ENCODE results near the gene PGGHG.
"Not testable (repeated sequence)": the region's sequence is repeated elsewhere in the genome, so short reads cannot be mapped to it uniquely, and the experiment has no call there.

Gene PGGHG

DNA sequence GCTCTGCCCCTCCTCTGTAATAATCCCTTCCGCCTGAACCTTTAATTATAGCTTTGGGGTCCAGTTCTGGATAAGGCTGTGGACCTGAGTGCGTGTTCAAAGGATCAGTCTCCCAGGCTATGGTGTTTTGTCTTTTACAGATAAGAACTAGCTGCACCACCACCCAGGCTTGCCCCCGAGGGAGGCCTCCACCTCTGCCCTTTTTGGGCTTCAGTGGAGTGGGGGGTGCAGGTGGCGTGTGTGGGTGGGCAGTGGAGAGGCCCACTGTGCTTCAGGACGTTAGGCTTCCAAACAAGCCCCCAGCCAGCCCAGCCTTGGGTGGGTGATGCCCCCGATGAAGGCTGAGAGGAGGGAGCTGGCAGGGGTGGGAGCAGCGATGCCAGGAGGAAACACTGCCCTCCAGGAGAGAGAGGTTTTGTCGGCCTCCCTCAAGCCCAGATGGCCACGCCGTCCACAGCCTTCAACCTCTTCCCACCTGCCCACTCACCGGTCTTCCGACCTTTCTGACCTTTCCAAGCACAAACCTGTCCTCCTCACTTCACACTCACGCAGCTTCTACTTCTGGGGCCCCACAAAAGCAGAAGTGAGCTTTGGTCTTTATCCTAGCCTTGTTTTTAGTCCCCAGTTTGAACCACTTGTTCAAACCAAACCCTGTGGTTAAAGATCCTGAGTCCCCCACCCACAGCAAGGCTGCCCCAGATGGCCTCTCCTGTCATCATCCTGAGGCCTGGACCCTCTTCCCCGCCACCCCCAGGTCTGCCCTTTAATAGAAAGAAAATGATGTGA, 31.8 kb upstream of the PGGHG start:
- Histone ChIP-seq H3K4me3 (ENCODE audit: low read length) (no peak overlapping the region), H3K36me3 (ENCODE audit: insufficient read depth, low read length) (peaks cover 19% of the 10 kb centered on the region), H3K27me3 (ENCODE audit: insufficient read depth, low read length) (no peaks in the 10 kb centered on the region), H2AFZ (ENCODE audit: low read depth, low read length) (no peak overlapping the region), H3K9me3 (ENCODE audit: low read length) (peaks cover 6% of the 10 kb centered on the region), H3K4me1 (ENCODE audit: insufficient read depth, low read length) (no peaks in the 10 kb centered on the region)

DNA sequence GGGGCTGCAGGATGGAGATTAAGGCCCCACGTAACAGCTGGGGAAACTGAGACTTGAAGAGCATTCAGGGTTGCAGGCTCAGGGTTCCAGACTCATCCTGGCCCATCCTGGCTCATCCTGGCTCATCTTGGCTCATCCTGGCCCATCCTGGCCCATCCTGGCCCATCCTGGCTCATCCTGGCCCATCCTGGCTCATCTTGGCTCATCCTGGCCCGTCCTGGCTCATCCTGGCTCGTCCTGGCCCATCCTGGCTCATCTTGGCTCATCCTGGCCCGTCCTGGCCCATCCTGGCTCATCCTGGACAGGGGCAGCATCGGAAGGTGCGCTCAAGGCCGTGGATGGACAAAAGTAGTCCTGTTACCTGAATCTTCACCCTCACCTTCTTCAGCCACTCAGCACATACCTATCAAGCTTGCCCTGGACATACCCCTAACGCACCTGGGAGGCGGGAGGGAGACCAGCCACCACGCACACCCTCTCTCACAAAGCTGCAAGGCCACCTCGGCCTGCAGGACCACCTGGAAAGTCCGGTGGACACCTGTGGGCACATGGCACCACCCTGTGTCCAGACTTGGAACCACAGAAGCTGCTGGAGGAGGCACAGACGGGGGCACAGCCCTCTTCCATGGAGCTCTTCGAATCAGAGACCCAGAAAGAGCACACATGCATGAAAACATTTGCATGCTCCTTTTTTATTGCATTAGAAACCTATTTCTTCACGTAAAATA, 31.0 kb upstream of the PGGHG start:
- Histone ChIP-seq H3K36me3 (ENCODE audit: insufficient read depth, low read length) (peaks cover 11% of the 10 kb centered on the region), H2AFZ (ENCODE audit: low read depth, low read length) (no peak overlapping the region), H3K9me3 (ENCODE audit: low read length) (peaks cover 6% of the 10 kb centered on the region), H3K4me1 (ENCODE audit: insufficient read depth, low read length) (no peaks in the 10 kb centered on the region), H3K4me3 (ENCODE audit: low read length) (no peak overlapping the region), H3K27me3 (ENCODE audit: insufficient read depth, low read length) (no peaks in the 10 kb centered on the region)

DNA sequence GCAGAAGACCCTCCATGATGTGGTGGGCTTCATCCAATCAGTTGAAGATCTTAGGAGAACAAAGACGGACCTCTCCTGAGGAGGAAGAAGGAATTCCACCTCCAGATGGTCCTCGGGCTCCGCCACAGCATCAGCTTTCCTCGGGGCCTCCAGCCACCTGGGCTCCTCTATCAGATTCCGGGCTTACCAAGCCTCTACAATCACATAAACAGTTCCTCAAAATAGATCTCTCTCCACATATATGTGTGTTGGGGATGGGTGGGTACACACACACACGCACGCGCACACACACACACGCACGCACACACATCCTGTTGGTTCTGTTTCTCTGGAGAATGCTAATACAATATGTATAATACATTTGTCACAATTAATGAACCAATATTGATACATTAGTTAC, 29.5 kb upstream of the PGGHG start:
- no peaks in the 10 kb centered on the region for H3K27me3 ChIP-seq (ENCODE audit: insufficient read depth, low read length)
- no peak overlapping the region for H2AFZ ChIP-seq (ENCODE audit: low read depth, low read length)
- peaks cover 6% of the 10 kb centered on the region for H3K9me3 ChIP-seq (ENCODE audit: low read length)
- no peaks in the 10 kb centered on the region for H3K4me1 ChIP-seq (ENCODE audit: insufficient read depth, low read length)
- no peaks in the 10 kb centered on the region for H3K36me3 ChIP-seq (ENCODE audit: insufficient read depth, low read length)
- no peak overlapping the region for H3K4me3 ChIP-seq (ENCODE audit: low read length)

DNA sequence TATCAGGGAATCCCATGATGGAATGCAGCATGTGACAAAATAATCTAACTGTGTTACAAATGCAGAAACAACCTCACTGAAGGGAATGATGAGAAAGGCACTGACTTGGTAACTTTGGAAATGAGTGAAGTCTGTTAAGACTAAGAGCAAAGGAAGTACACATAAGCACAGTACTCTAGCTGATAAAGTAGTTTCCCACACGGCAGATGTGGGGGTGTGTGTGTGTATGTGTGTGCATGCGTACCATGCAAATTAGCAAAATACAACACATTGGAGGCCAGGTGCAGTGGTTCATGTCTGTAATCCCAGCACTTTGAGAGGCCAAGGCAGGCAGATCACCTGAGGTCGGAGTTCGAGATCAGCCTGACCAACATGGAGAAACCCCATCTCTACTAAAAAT, 27.3 kb upstream of the PGGHG start:
- Histone ChIP-seq H3K36me3 (ENCODE audit: insufficient read depth, low read length) (no peaks in the 10 kb centered on the region), H3K4me1 (ENCODE audit: insufficient read depth, low read length) (no peaks in the 10 kb centered on the region), H3K9me3 (ENCODE audit: low read length) (peaks cover 6% of the 10 kb centered on the region), H3K4me3 (ENCODE audit: low read length) (no peak overlapping the region), H2AFZ (ENCODE audit: low read depth, low read length) (no peak overlapping the region), H3K27me3 (ENCODE audit: insufficient read depth, low read length) (no peaks in the 10 kb centered on the region)

DNA sequence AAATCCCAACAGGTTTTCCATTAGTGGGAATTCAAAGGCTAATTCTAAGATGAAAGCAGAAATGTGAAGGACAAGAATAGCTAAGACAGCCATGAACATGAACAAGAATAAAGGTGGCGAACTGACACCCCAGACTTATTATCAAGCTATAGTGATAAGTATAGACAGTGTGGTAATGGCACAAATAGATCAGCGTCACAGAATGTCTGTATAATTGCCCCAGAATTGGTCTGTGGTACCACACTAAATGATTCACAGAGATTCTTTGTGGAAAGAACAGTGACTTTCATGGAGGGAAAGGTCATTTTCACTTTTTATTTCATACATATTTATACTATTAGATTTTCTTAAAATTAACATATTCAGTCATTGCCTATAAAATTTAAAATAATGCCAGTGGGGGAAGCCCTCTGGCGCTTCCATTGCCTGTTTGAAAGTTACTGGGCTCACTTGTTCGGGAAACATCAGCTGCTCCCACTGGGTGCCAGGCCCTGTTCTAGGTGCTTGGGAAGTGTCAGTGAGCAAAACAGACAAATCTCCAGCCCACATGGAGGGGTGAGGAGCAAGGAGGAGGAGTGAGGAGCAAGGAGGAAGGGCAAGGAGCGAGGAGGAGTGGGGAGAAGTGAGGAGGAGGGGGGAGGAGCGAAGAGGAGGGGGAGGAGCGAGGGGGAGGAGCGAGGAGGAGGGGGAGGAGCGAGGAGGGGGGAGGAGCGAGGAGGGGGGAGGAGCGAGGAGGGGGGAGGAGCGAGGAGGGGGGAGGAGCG, 22.1 kb upstream of the PGGHG start:
- Histone ChIP-seq H3K36me3 (ENCODE audit: insufficient read depth, low read length) (no peaks in the 10 kb centered on the region), H3K4me1 (ENCODE audit: insufficient read depth, low read length) (no peaks in the 10 kb centered on the region), H3K4me3 (ENCODE audit: low read length) (no peak overlapping the region), H3K27me3 (ENCODE audit: insufficient read depth, low read length) (no peaks in the 10 kb centered on the region), H3K9me3 (ENCODE audit: low read length) (peaks cover 3% of the 10 kb centered on the region), H2AFZ (ENCODE audit: low read depth, low read length) (no peak overlapping the region)

DNA sequence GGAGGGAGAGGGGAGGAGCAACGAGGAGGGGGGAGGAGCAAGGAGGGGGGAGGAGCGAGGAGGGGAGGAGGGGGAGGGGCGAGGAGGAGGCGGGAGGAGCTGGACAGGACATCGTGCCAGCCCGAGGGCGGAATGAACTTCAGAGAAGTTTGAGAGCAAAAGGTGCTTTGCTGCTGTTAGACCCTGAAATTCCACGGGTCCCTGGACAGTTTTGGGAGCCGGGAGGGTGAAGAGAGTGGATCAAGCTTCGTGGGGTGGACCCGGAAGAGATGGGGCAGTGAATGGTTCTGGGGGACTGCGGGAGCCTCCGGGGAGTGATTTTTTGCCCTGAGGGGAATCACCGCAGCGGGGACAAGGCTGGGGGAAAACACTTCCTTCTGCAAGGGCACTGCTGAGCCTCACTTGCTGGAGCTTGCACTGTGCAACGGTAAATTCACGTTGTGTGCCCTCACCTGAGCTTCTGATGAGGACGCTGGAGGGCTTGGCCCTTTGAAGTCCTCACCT, 21.4 kb upstream of the PGGHG start:
- Histone ChIP-seq H3K4me1 (ENCODE audit: insufficient read depth, low read length) (no peaks in the 10 kb centered on the region), H3K27me3 (ENCODE audit: insufficient read depth, low read length) (no peaks in the 10 kb centered on the region), H3K36me3 (ENCODE audit: insufficient read depth, low read length) (no peaks in the 10 kb centered on the region), H3K9me3 (ENCODE audit: low read length) (peaks cover 3% of the 10 kb centered on the region), H2AFZ (ENCODE audit: low read depth, low read length) (no peak overlapping the region), H3K4me3 (ENCODE audit: low read length) (no peak overlapping the region)

DNA sequence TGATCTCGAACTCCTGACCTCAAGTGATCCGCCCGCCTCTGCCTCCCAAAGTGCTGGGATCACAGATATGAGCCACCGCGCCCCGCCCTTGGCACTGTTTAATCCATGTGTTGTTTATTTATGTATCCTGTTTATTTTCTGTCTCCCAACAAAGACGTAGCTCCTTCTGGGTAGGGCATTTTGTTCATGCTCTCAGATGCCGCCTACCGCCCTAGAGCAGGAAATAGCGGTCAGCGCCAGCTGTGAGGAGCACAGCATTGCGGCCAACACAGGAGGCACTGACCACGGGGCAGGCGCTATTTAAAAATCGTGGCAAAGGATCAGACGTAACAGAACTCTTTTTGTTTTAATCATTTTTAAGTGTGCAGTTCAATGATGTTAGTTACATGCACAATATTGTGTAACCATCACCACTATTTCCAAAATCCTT, 20.2 kb upstream of the PGGHG start:
- not testable (repeated sequence) for H3K9me3 ChIP-seq (ENCODE audit: low read length); H3K27me3 ChIP-seq (ENCODE audit: insufficient read depth, low read length); H3K4me1 ChIP-seq (ENCODE audit: insufficient read depth, low read length); H2AFZ ChIP-seq (ENCODE audit: low read depth, low read length); H3K36me3 ChIP-seq (ENCODE audit: insufficient read depth, low read length); H3K4me3 ChIP-seq (ENCODE audit: low read length)

DNA sequence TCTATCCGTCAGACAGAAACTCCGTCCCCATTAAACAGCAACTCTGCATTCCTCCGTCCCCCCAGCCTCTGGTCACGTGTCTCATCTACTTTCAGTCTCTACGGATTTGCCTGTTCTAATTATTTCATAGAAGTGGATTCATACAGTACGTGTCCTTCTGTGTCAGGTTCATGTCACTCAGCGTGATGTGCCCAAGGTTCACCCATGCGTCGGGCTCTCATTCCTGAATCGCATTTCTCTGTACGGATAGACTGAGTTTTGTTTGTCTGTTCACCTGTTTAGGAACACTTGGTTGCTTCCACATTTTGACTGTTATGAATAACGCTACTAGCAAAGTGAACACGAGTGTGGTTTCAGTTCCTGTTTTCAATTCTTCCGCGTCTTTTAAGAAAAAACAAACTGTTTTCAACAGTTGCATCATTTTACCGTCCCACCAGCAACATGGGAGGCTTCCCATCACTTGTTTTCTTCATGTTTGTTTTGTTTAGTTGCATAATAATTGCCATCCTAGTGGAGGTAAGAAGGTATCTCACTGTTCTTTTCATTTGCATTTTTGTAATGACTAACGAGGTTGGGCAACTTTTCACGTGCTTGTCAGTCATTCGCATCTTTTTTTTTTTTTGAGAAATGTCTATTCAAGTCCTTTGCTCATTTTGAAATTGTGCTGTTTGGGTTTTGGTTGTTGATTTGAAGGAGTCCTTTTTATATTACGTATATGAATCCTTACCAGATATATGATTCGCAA, 19.6 kb upstream of the PGGHG start:
- H2AFZ ChIP-seq (ENCODE audit: low read depth, low read length), result no peak overlapping the region
- H3K4me1 ChIP-seq (ENCODE audit: insufficient read depth, low read length), result no peaks in the 10 kb centered on the region
- no peaks in the 10 kb centered on the region for H3K36me3 ChIP-seq (ENCODE audit: insufficient read depth, low read length)
- peaks cover 3% of the 10 kb centered on the region for H3K9me3 ChIP-seq (ENCODE audit: low read length)
- no peak overlapping the region for H3K4me3 ChIP-seq (ENCODE audit: low read length)
- no peaks in the 10 kb centered on the region for H3K27me3 ChIP-seq (ENCODE audit: insufficient read depth, low read length)

DNA sequence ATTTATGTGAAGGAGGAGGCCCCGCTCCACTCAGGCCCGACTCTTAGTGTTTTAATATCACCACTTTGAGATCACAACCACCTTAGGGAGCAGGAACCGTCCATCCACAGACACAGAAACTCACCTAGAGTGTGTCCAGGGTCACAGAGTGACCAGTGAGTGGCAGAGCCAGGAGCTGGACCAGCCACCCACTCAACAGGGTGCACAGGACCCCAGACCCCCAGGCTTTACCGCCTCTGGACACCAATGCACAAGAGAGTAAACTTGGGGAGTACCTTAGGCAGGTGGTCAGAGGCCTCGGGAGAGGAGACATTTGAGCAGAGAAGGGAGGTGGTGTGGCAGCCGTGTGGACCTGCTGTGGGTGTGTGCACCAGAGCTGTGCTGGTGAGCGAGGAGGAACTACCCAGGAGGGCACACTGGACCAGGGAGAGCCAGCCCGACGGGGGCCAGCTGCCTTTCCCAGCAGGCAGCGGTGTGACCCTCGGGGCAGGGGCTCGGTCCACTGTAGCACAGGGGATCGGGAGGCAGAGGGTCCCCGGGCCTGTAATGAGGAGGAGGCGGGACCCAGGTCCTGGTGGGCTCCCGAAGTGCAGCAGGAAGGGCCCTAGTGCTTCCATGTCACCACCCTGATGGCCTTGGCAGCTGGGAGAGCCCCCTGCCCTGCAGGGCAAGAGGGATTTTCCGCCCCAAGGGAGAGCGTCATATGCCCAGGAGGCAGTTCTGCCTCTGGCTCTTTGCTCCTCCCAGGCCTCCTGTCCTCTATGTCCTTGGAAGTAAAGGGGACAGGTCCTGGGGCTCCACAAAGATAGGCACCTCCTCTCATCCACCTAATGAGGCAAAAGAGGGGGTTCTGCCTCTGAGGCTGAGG, 18.2 kb upstream of the PGGHG start:
- Histone ChIP-seq H3K36me3 (ENCODE audit: insufficient read depth, low read length) (no peaks in the 10 kb centered on the region), H3K9me3 (ENCODE audit: low read length) (peaks cover 3% of the 10 kb centered on the region), H3K4me1 (ENCODE audit: insufficient read depth, low read length) (no peaks in the 10 kb centered on the region), H3K4me3 (ENCODE audit: low read length) (no peak overlapping the region), H2AFZ (ENCODE audit: low read depth, low read length) (no peak overlapping the region), H3K27me3 (ENCODE audit: insufficient read depth, low read length) (no peaks in the 10 kb centered on the region)

DNA sequence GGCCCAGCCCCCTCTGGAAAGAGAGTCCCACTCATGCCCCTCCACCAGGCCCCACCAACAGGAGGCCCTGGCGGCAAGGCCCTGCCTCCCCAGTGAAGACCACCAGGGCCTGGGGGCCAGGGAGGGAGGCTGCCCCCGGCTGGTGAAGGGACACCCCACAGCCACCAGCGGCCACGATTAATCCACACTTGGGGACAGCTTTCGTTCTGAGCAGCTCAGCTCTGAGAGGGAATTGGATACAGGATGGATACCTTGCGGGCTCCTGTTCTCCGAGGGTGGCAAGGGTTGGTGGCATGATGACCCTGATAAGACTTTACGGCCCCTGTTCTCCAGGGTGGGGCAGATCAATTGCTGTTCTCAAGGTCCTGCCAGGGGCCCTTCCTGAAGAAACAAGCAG, 17.6 kb upstream of the PGGHG start:
- H3K27me3 ChIP-seq (ENCODE audit: insufficient read depth, low read length), result no peaks in the 10 kb centered on the region
- H3K4me1 ChIP-seq (ENCODE audit: insufficient read depth, low read length), result no peaks in the 10 kb centered on the region
- peaks cover 3% of the 10 kb centered on the region for H3K9me3 ChIP-seq (ENCODE audit: low read length)
- no peak overlapping the region for H3K4me3 ChIP-seq (ENCODE audit: low read length)
- no peak overlapping the region for H2AFZ ChIP-seq (ENCODE audit: low read depth, low read length)
- no peaks in the 10 kb centered on the region for H3K36me3 ChIP-seq (ENCODE audit: insufficient read depth, low read length)

DNA sequence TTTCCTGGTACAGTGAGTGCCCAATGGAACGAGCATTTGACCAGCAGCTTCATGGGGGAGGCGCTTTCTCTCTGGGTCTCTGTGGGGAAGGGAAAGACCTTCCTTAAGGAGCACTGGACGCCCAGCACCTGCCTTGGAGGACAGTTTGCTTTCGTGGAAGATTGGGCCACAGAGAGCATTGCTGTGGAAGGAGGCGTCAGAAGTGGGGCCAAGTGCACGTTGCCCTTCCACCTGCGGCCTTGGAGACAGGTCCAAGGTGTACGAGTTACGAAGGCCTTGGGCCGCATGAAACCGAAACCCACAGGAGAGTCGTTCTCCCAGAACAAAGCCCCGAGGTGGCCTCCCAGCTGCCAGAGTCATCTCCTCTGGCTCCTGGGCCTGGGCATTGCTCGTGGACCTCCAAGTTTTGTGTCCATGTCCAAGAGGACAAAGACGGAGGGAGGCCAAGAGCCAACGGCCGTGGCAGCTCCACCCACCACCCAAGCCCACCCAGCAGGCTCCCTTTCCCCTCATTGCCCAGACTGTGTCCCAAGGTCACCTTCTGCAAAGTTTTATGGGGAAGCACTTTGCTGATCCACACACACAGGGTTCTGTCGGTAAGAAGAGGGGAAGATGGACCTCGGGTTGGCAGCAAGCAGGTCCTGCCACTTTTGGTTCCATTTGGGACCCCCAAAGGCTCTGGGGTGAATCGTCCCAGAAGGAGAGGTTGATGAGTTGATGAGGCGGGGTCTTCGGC, 16.6 kb upstream of the PGGHG start:
- Histone ChIP-seq H3K4me1 (ENCODE audit: insufficient read depth, low read length) (peaks cover 1% of the 10 kb centered on the region), H3K27me3 (ENCODE audit: insufficient read depth, low read length) (no peaks in the 10 kb centered on the region), H3K9me3 (ENCODE audit: low read length) (peaks cover 4% of the 10 kb centered on the region), H3K36me3 (ENCODE audit: insufficient read depth, low read length) (no peaks in the 10 kb centered on the region), H2AFZ (ENCODE audit: low read depth, low read length) (no peak overlapping the region), H3K4me3 (ENCODE audit: low read length) (no peak overlapping the region)

DNA sequence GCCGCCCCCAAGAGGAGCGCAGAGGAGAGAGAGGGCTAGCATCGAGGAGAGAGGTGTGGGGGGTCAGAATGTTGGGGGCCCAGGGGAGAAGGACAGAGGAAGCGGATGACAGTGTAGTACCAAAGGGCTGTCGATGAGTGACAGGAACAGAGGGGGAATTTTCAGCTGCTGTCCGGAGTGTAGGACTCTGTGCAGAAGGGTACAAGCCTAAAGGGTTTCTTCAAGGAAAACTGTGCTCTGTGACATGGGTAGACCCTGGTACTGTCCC, 16.1 kb upstream of the PGGHG start:
- Histone ChIP-seq H3K4me1 (ENCODE audit: insufficient read depth, low read length) (peaks cover 6% of the 10 kb centered on the region), H3K36me3 (ENCODE audit: insufficient read depth, low read length) (no peaks in the 10 kb centered on the region), H3K4me3 (ENCODE audit: low read length) (no peak overlapping the region), H3K9me3 (ENCODE audit: low read length) (peaks cover 4% of the 10 kb centered on the region), H2AFZ (ENCODE audit: low read depth, low read length) (no peak overlapping the region), H3K27me3 (ENCODE audit: insufficient read depth, low read length) (no peaks in the 10 kb centered on the region)

Measured in neuron (in vitro differentiated cells).